Panc1 (cell line): ENCODE results near the gene MYO16. TPM values are rescaled to one million over a fixed set of nuclear protein-coding genes. Genes with fewer than 3 reads are reported as not detected.

ENCODE experiments used
- ATAC-seq: fragments of 200-7000 bp; cut with Tn5 transposase; 2 replicates; pipeline ENCODE4 v1.9.1; 2020; ENCODE audit warnings: mild to moderate bottlenecking, moderate library complexity
- BruUV-seq: library from RNA; stranded (reverse); fragments of 400-500 nt; replicated peaks from 2 replicates; lab custom pipeline; 2021; lab: Mats Ljungman, UMichigan
- CTCF ChIA-PET: fragments of 300-600 bp; sonication (Branson Sonifier 250); formaldehyde crosslinking; loops from one replicate; lab custom pipeline; 2022; ENCODE audit warnings: antibody characterized with exemption; lab: Charles Lee
- POLR2A ChIA-PET: fragments of 300-600 bp; sonication (Branson Sonifier 250); formaldehyde crosslinking; loops from one replicate; lab custom pipeline; 2022; ENCODE audit warnings: antibody characterized with exemption; lab: Charles Lee
- DNase-seq: peaks from one replicate; pipeline ENCODE4 v3.0.0-alpha.2; 2010; ENCODE audit warnings: low read depth, low spot score
- H3K27ac ChIP-seq: 2 replicates; pipeline ENCODE4 v1.5.1; 2011; ENCODE audit warnings: mild to moderate bottlenecking, low read length, inconsistent platforms
- H3K27me3 ChIP-seq: fragments of 200-500 bp; sonication (Bioruptor generic); 2 replicates; pipeline ENCODE4 v1.6.0; 2014; ENCODE audit warnings: low read length, inconsistent platforms; ENCODE audit not compliant: control insufficient read depth, insufficient read depth
- H3K36me3 ChIP-seq: fragments of 200-500 bp; sonication (Bioruptor generic); 2 replicates; pipeline ENCODE4 v1.5.1; 2014; ENCODE audit warnings: inconsistent platforms, mild to moderate bottlenecking, low read length, moderate library complexity; ENCODE audit not compliant: control insufficient read depth, insufficient read depth
- H3K4me1 ChIP-seq: 2 replicates; pipeline ENCODE4 v1.5.1; 2011; ENCODE audit warnings: inconsistent platforms, mild to moderate bottlenecking, low read length, moderate library complexity; ENCODE audit not compliant: control insufficient read depth, insufficient read depth
- H3K4me3 ChIP-seq, 2 experiments: 2 replicates each; pipeline ENCODE4 v1.5.1; 2011 to 2012; ENCODE audit warnings: low read depth in 2 of 2, low read length in 2 of 2, mild to moderate bottlenecking in 2 of 2, inconsistent platforms in 1 of 2, moderate library complexity in 1 of 2
- H3K9me3 ChIP-seq: fragments of 200-500 bp; sonication (Bioruptor generic); 2 replicates; pipeline ENCODE4 v1.5.1; 2014; ENCODE audit warnings: low read depth, mild to moderate bottlenecking, inconsistent platforms, low read length, moderate library complexity; ENCODE audit not compliant: control insufficient read depth, insufficient read depth
- POLR2AphosphoS5 ChIP-seq: IDR thresholded peaks from 2 replicates; pipeline ENCODE4 v1.6.1; 2012; ENCODE audit warnings: mild to moderate bottlenecking, low read depth, low read length, moderate library complexity
- REST ChIP-seq, 2 experiments: IDR thresholded peaks; 2 replicates each; pipeline ENCODE4 v1.6.1; 2011 to 2012; ENCODE audit warnings: low read depth in 2 of 2, control low read depth in 1 of 2, low read length in 1 of 2, mild to moderate bottlenecking in 1 of 2, moderate library complexity in 1 of 2; ENCODE audit not compliant: insufficient read depth in 1 of 2
- SIN3A ChIP-seq: IDR thresholded peaks from 2 replicates; pipeline ENCODE4 v1.6.1; 2012; ENCODE audit warnings: low read depth, mild to moderate bottlenecking, low read length, moderate library complexity, borderline replicate concordance; ENCODE audit not compliant: insufficient read depth
- TCF7L2 ChIP-seq: IDR thresholded peaks from 2 replicates; pipeline ENCODE4 v1.6.1; 2011; ENCODE audit warnings: mild to moderate bottlenecking, low read depth, low read length, inconsistent platforms
- in situ Hi-C: cut with HindIII; loops from 2 replicates; pipeline ENCODE4 v1.10.0; 2016; ENCODE audit warnings: low sequenced_read_pairs, low pct_unique_long_range_greater_than_20kb
- intact Hi-C: fragments of 100-400 bp; cut with micrococcal nuclease; formaldehyde crosslinking; loops from one replicate; pipeline ENCODE4 v1.10.0; 2022; ENCODE audit not compliant: unreplicated experiment
- total RNA-seq: library from RNA; stranded (reverse); gene quantifications from one replicate; pipeline ENCODE4 v1.2.1, GENCODE V29; 2021; ENCODE audit not compliant: unreplicated experiment
- TF ChIP-seq, protein P1 (sequence below): fragments of 450-650 bp; IDR thresholded peaks from 2 replicates; pipeline ENCODE4 v1.5.1; 2017; ENCODE audit warnings: mild to moderate bottlenecking

Gene MYO16
- total RNA-seq, 1 experiment from 2014 or later = 0.08 TPM

GRCh38 chr13:109033090-109033489, 403.7 kb downstream of the MYO16 start:
- H3K9me3 ChIP-seq = no peaks in the 10 kb centered on the region
- DNase-seq (no peak), ATAC-seq (no peak)
- CTCF ChIA-PET = no interaction called here
- intact Hi-C loops (no loop called here), in situ Hi-C loops (no loop called here)
- H3K27me3 ChIP-seq = no peaks in the 10 kb centered on the region
- no peak overlapping the region for H3K27ac ChIP-seq
- POLR2A ChIA-PET = no interaction called here
- H3K36me3 ChIP-seq = no peaks in the 10 kb centered on the region
- H3K4me3 ChIP-seq = no peak overlapping the region
- no peaks in the 10 kb centered on the region for H3K4me1 ChIP-seq
- no TSS peak for BruUV-seq
- TF ChIP-seq, protein P1, sequence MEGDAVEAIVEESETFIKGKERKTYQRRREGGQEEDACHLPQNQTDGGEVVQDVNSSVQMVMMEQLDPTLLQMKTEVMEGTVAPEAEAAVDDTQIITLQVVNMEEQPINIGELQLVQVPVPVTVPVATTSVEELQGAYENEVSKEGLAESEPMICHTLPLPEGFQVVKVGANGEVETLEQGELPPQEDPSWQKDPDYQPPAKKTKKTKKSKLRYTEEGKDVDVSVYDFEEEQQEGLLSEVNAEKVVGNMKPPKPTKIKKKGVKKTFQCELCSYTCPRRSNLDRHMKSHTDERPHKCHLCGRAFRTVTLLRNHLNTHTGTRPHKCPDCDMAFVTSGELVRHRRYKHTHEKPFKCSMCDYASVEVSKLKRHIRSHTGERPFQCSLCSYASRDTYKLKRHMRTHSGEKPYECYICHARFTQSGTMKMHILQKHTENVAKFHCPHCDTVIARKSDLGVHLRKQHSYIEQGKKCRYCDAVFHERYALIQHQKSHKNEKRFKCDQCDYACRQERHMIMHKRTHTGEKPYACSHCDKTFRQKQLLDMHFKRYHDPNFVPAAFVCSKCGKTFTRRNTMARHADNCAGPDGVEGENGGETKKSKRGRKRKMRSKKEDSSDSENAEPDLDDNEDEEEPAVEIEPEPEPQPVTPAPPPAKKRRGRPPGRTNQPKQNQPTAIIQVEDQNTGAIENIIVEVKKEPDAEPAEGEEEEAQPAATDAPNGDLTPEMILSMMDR = no peak
- TF ChIP-seq SIN3A (no peak), POLR2AphosphoS5 (no peak)

GRCh38 chr13:109036078-109036780, 406.8 kb downstream of the MYO16 start:
- POLR2A ChIA-PET = no interaction called here
- Histone ChIP-seq H3K27ac (no peak overlapping the region), H3K4me3 (no peak overlapping the region), H3K9me3 (no peaks in the 10 kb centered on the region), H3K36me3 (no peaks in the 10 kb centered on the region), H3K4me1 (no peaks in the 10 kb centered on the region), H3K27me3 (no peaks in the 10 kb centered on the region)
- intact Hi-C loops = no loop called here
- ATAC-seq = no peak
- in situ Hi-C loops = no loop called here
- no peak for TF ChIP-seq SIN3A
- no peak for TF ChIP-seq REST (IDR thresholded peaks at IDR 0.05; ENCODE audit: insufficient read depth in 1 of 2, low read depth in 2 of 2, low read length in 1 of 2)
- TF ChIP-seq POLR2AphosphoS5 = no peak
- TF ChIP-seq, protein P1 = no peak
- no peak for TF ChIP-seq TCF7L2
- CTCF ChIA-PET = no interaction called here
- BruUV-seq = no TSS peak
- no peak for DNase-seq
